ENCODE measurements around the gene AMELX. TPM values are rescaled to one million over a fixed set of nuclear protein-coding genes. Genes with fewer than 3 reads are reported as not detected.

The AMELX gene
- total and polyA plus RNA-seq, 2 of the 8 experiments (the other 6 are each of a cell fraction or from before 2014, with no cell fraction given) = not detected

Small RNA genes within 50 kb of the gene (microRNA-seq; reads per million reads assigned to microRNA genes)
- 0 to 0.46 reads per million in 2 experiments for gene MIR548AX (ENCODE audit: borderline microRNAs expressed in 2 of 2, borderline number of aligned reads in 2 of 2, borderline replicate concordance in 1 of 2)

Small RNA genes within 50 kb of the gene (small RNA-seq; reads per million reads assigned to genes)
- gene MIR548AX (ENCODE audit: insufficient read depth) = not detected

Other genes starting within 250 kb of the AMELX start
- 29.7 and 29.9 TPM in 2 replicates for gene HCCS, start 182.1 kb upstream of the AMELX start, total RNA-seq (2021; fragmentation: NEBNext Ultra II Directional; extraction: Animal tissue kit (Norgen Biotek cat#: 25700))
- gene HCCS, start 182.1 kb upstream of the AMELX start, polyA plus RNA-seq (2011; rRNA removed) = 9.8 and 11.9 TPM in 2 replicates